ENCODE measurements around the gene TREML4. TPM values are rescaled to one million over a fixed set of nuclear protein-coding genes. Genes with fewer than 3 reads are reported as not detected.

TREML4 gene
- total and polyA plus RNA-seq, 10 of the 15 experiments (the other 5 are each of a cell fraction or from before 2014, with no cell fraction given) = not detected

DNA sequence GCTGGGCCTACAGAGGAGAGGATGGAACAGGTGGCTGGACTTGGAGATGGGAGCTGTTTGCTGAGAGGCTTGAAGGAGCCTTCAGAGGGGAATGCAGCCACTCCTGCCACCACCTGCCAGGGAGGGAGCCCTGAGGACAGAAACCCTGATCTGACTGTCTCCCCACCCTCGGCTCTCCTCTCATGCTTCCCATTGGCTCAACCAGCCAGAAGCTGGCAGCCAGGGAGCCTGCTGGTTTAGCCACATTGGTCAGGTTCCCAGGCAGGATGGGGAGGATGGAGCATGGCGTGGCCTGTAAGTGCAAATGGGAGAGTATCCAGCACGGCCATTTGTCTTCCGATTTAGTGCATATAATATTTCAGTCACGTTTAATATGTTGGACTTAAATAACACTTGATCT is 45.6 kb downstream of the TREML4 start:
- Histone ChIP-seq H3K9ac (ENCODE audit: control insufficient read depth, insufficient read depth, low read length) (no peak overlapping the region), H3K27me3 (replicated peaks in 1 of 2; ENCODE audit: control insufficient read depth in 2 of 2, insufficient read depth in 2 of 2, low read length in 1 of 2) (no peaks in the 10 kb centered on the region; a peak in 1 of 4 replicates), H4K20me1 (ENCODE audit: control insufficient read depth, insufficient read depth) (no peaks in the 10 kb centered on the region), H2AFZ (ENCODE audit: control insufficient read depth, low read depth, low read length) (no peak overlapping the region), H3K36me3 (ENCODE audit: control insufficient read depth in 2 of 2, insufficient read depth in 2 of 2, low read length in 1 of 2) (no peaks in the 10 kb centered on the region), H3K4me3 (no peak overlapping the region), H3K4me2 (ENCODE audit: control insufficient read depth, insufficient read depth) (no peak overlapping the region), H3K79me2 (ENCODE audit: control insufficient read depth, insufficient read depth, low read length) (no peaks in the 10 kb centered on the region), H3K9me3 (replicated peaks; ENCODE audit: control insufficient read depth, insufficient read depth, low read length) (no peaks in the 10 kb centered on the region), H3K27ac (ENCODE audit: control insufficient read depth, insufficient read depth) (no peak overlapping the region), H3K4me1 (ENCODE audit: control insufficient read depth, insufficient read depth, low read length) (no peaks in the 10 kb centered on the region)
- FAIRE-seq (no peak), ATAC-seq (no peak), DNase-seq (ENCODE audit: low read depth, low spot score) (no peak)
- no TSS peak for BruUV-seq (replicated peaks)
- ChIA-PET SMC1A (ENCODE audit: uncharacterized antibody, unreplicated experiment) (interaction anchor here (1.5 kb wide), 1 partner anchor 14 kb away, joined by 8 read pairs; no protein-coding TSS in a partner anchor), RAD21 (ENCODE audit: unreplicated experiment) (interaction anchor here (1.2 kb wide), 1 partner anchor 46 kb away, joined by 4 read pairs; no protein-coding TSS in a partner anchor), CTCF (interaction anchor here (1.2 to 6.7 kb wide), 2 partner anchors 46 to 182 kb away, joined by 3 to 68 read pairs; no protein-coding TSS in a partner anchor), POLR2A (no interaction called here)
- 39% methylated on average over 5 of the region's 5 CpGs for WGBS (ENCODE audit: insufficient coverage, insufficient replicate concordance, low lambda C conversion rate, missing lambda C conversion rate)
- intact Hi-C loops (cut with micrococcal nuclease; ENCODE audit: unreplicated experiment) (no loop called here), in situ Hi-C loops (cut with MboI) (no loop called here)
- no peak for TF ChIP-seq CEBPB (IDR thresholded peaks at IDR 0.05; ENCODE audit: borderline replicate concordance in 1 of 2, low read depth in 2 of 2, low read length in 2 of 2)
- no peak for TF ChIP-seq FOS (IDR thresholded peaks at IDR 0.05; ENCODE audit: borderline replicate concordance, extremely low read depth, insufficient read length)
- no peak for TF ChIP-seq MTA3 (IDR thresholded peaks at IDR 0.05; ENCODE audit: borderline replicate concordance, low read length)
- TF ChIP-seq PML (IDR thresholded peaks at IDR 0.05; ENCODE audit: low read length) = no peak
- no peak for TF ChIP-seq RELA (IDR thresholded peaks at IDR 0.05; ENCODE audit: borderline replicate concordance, partially characterized antibody)
- no peak for TF ChIP-seq CBFB (IDR thresholded peaks at IDR 0.05; ENCODE audit: low read depth)
- TF ChIP-seq, protein P1, sequence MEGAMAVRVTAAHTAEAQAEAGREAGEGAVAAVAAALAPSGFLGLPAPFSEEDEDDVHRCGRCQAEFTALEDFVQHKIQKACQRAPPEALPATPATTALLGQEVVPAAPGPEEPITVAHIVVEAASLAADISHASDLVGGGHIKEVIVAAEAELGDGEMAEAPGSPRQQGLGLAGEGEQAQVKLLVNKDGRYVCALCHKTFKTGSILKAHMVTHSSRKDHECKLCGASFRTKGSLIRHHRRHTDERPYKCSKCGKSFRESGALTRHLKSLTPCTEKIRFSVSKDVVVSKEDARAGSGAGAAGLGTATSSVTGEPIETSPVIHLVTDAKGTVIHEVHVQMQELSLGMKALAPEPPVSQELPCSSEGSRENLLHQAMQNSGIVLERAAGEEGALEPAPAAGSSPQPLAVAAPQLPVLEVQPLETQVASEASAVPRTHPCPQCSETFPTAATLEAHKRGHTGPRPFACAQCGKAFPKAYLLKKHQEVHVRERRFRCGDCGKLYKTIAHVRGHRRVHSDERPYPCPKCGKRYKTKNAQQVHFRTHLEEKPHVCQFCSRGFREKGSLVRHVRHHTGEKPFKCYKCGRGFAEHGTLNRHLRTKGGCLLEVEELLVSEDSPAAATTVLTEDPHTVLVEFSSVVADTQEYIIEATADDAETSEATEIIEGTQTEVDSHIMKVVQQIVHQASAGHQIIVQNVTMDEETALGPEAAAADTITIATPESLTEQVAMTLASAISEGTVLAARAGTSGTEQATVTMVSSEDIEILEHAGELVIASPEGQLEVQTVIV (IDR thresholded peaks at IDR 0.05; ENCODE audit: borderline replicate concordance, partially characterized antibody) = no peak
- no peak for TF ChIP-seq SREBF1 (IDR thresholded peaks at IDR 0.05; ENCODE audit: low read length)
- TF ChIP-seq, protein P2, sequence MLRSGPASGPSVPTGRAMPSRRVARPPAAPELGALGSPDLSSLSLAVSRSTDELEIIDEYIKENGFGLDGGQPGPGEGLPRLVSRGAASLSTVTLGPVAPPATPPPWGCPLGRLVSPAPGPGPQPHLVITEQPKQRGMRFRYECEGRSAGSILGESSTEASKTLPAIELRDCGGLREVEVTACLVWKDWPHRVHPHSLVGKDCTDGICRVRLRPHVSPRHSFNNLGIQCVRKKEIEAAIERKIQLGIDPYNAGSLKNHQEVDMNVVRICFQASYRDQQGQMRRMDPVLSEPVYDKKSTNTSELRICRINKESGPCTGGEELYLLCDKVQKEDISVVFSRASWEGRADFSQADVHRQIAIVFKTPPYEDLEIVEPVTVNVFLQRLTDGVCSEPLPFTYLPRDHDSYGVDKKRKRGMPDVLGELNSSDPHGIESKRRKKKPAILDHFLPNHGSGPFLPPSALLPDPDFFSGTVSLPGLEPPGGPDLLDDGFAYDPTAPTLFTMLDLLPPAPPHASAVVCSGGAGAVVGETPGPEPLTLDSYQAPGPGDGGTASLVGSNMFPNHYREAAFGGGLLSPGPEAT (IDR thresholded peaks at IDR 0.05; ENCODE audit: low read depth) = no peak
- no peak for TF ChIP-seq EGR1 (IDR thresholded peaks at IDR 0.05; ENCODE audit: borderline replicate concordance in 1 of 2, low read depth in 2 of 2, low read length in 2 of 2)
- no peak for TF ChIP-seq CHD1 (IDR thresholded peaks at IDR 0.05; ENCODE audit: low read depth, low read length)
- no peak for TF ChIP-seq IKZF1 (conservative IDR thresholded peaks at IDR 0.05)
- TF ChIP-seq, protein P3, sequence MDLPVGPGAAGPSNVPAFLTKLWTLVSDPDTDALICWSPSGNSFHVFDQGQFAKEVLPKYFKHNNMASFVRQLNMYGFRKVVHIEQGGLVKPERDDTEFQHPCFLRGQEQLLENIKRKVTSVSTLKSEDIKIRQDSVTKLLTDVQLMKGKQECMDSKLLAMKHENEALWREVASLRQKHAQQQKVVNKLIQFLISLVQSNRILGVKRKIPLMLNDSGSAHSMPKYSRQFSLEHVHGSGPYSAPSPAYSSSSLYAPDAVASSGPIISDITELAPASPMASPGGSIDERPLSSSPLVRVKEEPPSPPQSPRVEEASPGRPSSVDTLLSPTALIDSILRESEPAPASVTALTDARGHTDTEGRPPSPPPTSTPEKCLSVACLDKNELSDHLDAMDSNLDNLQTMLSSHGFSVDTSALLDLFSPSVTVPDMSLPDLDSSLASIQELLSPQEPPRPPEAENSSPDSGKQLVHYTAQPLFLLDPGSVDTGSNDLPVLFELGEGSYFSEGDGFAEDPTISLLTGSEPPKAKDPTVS (IDR thresholded peaks at IDR 0.05; ENCODE audit: low read depth, low read length) = no peak
- TF ChIP-seq SP1 (IDR thresholded peaks at IDR 0.05; ENCODE audit: low read depth, low read length) = no peak
- TF ChIP-seq SMAD1 (IDR thresholded peaks at IDR 0.05; ENCODE audit: low read depth, partially characterized antibody) = no peak
- no peak for TF ChIP-seq DPF2 (IDR thresholded peaks at IDR 0.05)
